Fibroblast of gingiva (primary cell): ENCODE data around the gene AURKB.

ENCODE experiments used
- DNase-seq: peaks from one replicate; pipeline ENCODE4 v3.0.0-alpha.2; 2011; ENCODE audit warnings: low read depth

AURKB gene

DNA sequence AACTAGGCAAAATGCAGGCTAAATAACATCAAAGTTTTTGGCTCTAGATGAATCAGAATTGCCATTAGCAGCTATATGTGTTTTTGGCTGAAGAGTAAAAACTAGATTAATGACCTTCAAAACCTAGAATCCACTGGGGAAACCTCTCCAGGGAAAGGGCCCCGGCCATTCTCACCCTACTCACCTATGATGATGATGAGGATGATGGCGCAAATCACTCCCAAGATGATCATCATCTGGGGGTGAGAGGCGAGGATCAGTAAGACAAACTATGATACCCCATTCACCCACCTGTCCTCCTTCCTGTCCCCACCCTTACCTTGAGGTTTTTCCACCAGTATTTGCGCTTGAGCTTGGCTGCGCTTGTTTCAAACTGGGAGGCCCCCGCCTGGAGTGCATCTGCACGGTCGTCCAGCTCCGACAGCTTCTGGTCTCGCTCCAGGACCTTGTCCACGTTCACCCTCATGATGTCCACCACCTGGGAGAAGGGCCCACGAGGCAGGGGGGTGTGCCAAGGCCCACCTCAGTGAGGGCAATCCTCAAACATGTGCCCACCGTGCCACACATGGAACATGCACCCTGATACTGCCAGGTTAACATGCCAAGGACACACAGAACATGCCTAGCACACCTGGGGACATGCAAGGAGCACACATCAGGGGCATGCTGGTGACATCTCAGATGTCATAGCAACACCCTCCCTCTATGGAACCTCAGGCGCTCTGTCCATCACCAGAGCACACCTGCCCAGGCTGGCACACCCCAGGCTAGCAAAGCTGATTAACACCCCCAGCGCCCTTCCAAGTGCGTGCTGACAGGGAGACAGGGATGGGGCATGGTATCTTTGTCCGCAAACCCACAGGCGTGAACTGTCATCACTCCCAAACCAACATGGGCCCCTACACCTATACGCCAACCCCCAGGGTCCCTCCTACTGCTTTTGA, 48.8 kb downstream of the AURKB start:
- DNase-seq = no peak

DNA sequence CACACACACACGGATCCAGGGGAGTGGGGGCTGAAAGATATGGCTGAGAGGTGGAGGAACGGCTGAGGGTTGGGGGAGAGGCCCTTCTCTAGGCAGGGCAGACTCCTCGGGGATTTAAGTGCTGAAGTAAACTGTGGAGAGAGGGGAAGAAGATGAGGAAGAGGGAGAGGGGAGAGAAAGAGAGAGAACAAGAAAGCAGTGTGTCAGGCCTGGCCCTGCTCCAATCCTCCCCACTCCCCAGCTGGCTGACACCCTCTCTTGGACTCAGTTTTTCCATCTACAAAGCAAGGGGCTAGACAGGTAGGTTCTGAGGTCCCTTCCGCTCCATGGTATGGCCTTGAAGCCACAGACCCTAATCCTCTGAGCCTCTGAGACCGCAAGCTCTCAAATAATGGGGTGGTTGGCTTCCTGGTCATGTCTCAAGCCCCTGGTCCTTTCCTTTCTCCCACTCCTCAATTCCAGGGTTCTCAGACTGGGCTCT, 49.6 kb downstream of the AURKB start:
- no peak for DNase-seq

GRCh38 chr17:8160224-8160577, 50.2 kb downstream of the AURKB start:
- no peak for DNase-seq

- DNase-seq = no peak
Observed at GRCh38 chr17:8159459-8160223, 50.7 kb downstream of the AURKB start.

GRCh38 chr17:8159032-8159400, 51.4 kb downstream of the AURKB start:
- DNase-seq = no peak

DNA sequence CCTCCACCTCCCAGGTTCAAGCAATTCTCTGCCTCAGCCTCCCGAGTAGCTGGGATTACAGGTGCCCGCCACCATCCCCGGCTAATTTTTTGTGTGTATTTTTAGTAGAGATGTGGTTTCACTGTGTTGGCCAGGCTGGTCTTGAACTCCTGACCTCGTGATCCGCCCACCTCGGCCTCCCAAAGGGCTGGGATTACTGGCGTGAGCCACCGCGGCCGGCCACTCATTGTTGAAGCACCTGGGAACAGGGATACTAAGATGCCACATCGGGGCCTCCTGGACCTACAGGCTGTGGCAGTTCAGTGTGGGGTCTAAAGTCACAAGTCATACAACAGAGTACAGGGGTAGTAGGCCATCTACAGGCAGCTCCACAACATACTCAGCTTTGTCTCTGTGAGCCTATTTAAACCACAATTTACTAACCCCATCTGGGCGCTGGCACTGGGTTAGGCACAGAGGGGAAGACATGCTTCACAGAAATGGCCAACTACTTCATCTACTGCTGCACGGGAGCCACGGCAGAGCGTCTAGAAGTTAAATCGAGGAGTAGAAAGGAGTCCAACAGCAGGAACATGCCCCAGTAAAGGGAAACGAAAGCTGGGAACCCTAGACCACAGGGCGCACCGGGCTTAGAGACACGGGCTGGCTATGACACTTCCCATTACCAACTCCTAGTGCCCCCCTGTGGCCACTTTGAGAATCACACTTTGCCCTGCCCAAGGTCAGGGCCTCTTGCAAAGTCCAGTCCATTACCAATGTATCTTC, 51.9 kb downstream of the AURKB start:
- peak; percentile 86 for DNase-seq

- DNase-seq = peak; percentile 100
Observed at GRCh38 chr17:8156246-8156992, 54.0 kb downstream of the AURKB start.

DNA sequence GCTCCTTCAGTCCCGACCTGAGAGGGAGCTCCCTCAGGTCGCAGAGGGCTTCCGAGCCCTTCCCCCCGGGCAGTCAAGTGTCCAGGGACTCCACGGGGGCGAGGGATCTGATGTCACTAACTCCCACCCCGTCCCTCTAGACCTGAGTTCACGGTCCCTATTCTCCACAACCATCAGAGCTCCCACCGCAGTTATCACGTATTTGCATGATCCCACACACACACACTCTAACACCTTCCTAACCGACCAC, 54.5 kb downstream of the AURKB start:
- no peak for DNase-seq

GRCh38 chr17:8155231-8155995, 55.0 kb downstream of the AURKB start:
- no peak for DNase-seq
